IPS-15b (cell line): ENCODE measurements around the gene TSPAN4.
A peak's percentile ranks its signal among the peaks of the same experiment; 100 is the strongest.

Experiments
- H3K27me3 ChIP-seq: one replicate; pipeline ENCODE4 v1.6.1; 2013; ENCODE audit warnings: low read length; ENCODE audit not compliant: control insufficient read depth, insufficient read depth
- H3K36me3 ChIP-seq: one replicate; pipeline ENCODE4 v1.6.1; 2013; ENCODE audit warnings: low read length; ENCODE audit not compliant: control insufficient read depth, insufficient read depth
- H3K4me1 ChIP-seq: one replicate; pipeline ENCODE4 v1.6.1; 2013; ENCODE audit warnings: mild to moderate bottlenecking, low read length; ENCODE audit not compliant: control insufficient read depth, insufficient read depth
- H3K4me3 ChIP-seq: one replicate; pipeline ENCODE4 v1.5.1; 2013; ENCODE audit warnings: low read depth, low read length
- H3K9ac ChIP-seq: one replicate; pipeline ENCODE4 v1.6.1; 2013; ENCODE audit warnings: low read depth, mild to moderate bottlenecking, low read length
- H3K9me3 ChIP-seq: one replicate; pipeline ENCODE4 v1.6.1; 2013; ENCODE audit warnings: mild to moderate bottlenecking, low read length; ENCODE audit not compliant: control insufficient read depth, insufficient read depth

TSPAN4 gene

GRCh38 chr11:834371-835316, 8.0 kb upstream of the TSPAN4 start:
- peaks cover 18% of the 10 kb centered on the region for H3K27me3 ChIP-seq
- H3K36me3 ChIP-seq, result peaks cover 28% of the 10 kb centered on the region
- H3K4me3 ChIP-seq, result no peak overlapping the region
- H3K4me1 ChIP-seq, result peaks cover 7% of the 10 kb centered on the region
- no peaks in the 10 kb centered on the region for H3K9me3 ChIP-seq
- H3K9ac ChIP-seq, result no peak overlapping the region

- peaks cover 35% of the 10 kb centered on the region for H3K36me3 ChIP-seq
These were observed 6.4 kb upstream of the TSPAN4 start for GRCh38 chr11:836274-836673.

GRCh38 chr11:836700-837099, 6.0 kb upstream of the TSPAN4 start:
- no peak overlapping the region for H3K4me3 ChIP-seq
- H3K27me3 ChIP-seq, result peaks cover 6% of the 10 kb centered on the region
- no peak overlapping the region for H3K9ac ChIP-seq
- H3K4me1 ChIP-seq, result peaks cover 8% of the 10 kb centered on the region
- no peaks in the 10 kb centered on the region for H3K9me3 ChIP-seq
- peaks cover 35% of the 10 kb centered on the region for H3K36me3 ChIP-seq

More at GRCh38 chr11:836274-836673, 6.4 kb upstream of the TSPAN4 start:
- peaks cover 10% of the 10 kb centered on the region for H3K27me3 ChIP-seq
- peaks cover 7% of the 10 kb centered on the region for H3K4me1 ChIP-seq
- no peaks in the 10 kb centered on the region for H3K9me3 ChIP-seq
- no peak overlapping the region for H3K9ac ChIP-seq
- no peak overlapping the region for H3K4me3 ChIP-seq

- H3K4me3 ChIP-seq, result no peak overlapping the region
- no peaks in the 10 kb centered on the region for H3K9me3 ChIP-seq
- H3K4me1 ChIP-seq, result peaks cover 8% of the 10 kb centered on the region
- H3K36me3 ChIP-seq, result peaks cover 35% of the 10 kb centered on the region
- H3K27me3 ChIP-seq, result no peaks in the 10 kb centered on the region
- no peak overlapping the region for H3K9ac ChIP-seq
These were observed 5.3 kb upstream of the TSPAN4 start for GRCh38 chr11:837189-837989.

GRCh38 chr11:837990-838307, 4.7 kb upstream of the TSPAN4 start:
- no peaks in the 10 kb centered on the region for H3K27me3 ChIP-seq
- peaks cover 35% of the 10 kb centered on the region for H3K36me3 ChIP-seq
- peaks cover 8% of the 10 kb centered on the region for H3K4me1 ChIP-seq
- H3K9ac ChIP-seq, result no peak overlapping the region
- no peak overlapping the region for H3K4me3 ChIP-seq
- H3K9me3 ChIP-seq, result no peaks in the 10 kb centered on the region

GRCh38 chr11:838441-839279, 4.0 kb upstream of the TSPAN4 start:
- peaks cover 35% of the 10 kb centered on the region for H3K36me3 ChIP-seq

GRCh38 chr11:839280-839623, 3.4 kb upstream of the TSPAN4 start:
- Histone ChIP-seq H3K9me3 (no peaks in the 10 kb centered on the region), H3K4me3 (no peak overlapping the region), H3K36me3 (peaks cover 35% of the 10 kb centered on the region), H3K4me1 (peaks cover 8% of the 10 kb centered on the region), H3K9ac (no peak overlapping the region), H3K27me3 (no peaks in the 10 kb centered on the region)

More at GRCh38 chr11:838441-839279, 4.0 kb upstream of the TSPAN4 start:
- no peaks in the 10 kb centered on the region for H3K9me3 ChIP-seq
- H3K9ac ChIP-seq, result no peak overlapping the region
- no peaks in the 10 kb centered on the region for H3K27me3 ChIP-seq
- peaks cover 8% of the 10 kb centered on the region for H3K4me1 ChIP-seq
- no peak overlapping the region for H3K4me3 ChIP-seq

GRCh38 chr11:839875-840617, 2.6 kb upstream of the TSPAN4 start:
- Histone ChIP-seq H3K9me3 (no peaks in the 10 kb centered on the region), H3K4me1 (peaks cover 11% of the 10 kb centered on the region), H3K27me3 (no peaks in the 10 kb centered on the region), H3K36me3 (peaks cover 35% of the 10 kb centered on the region), H3K4me3 (no peak overlapping the region), H3K9ac (no peak overlapping the region)

GRCh38 chr11:841981-842369, 677 bp upstream of the TSPAN4 start:
- H3K9ac ChIP-seq, result peak overlapping the region; percentile 89
- no peaks in the 10 kb centered on the region for H3K9me3 ChIP-seq
- H3K4me3 ChIP-seq, result peak overlapping the region; percentile 78
- H3K27me3 ChIP-seq, result no peaks in the 10 kb centered on the region
- H3K36me3 ChIP-seq, result peaks cover 31% of the 10 kb centered on the region
- H3K4me1 ChIP-seq, result peaks cover 18% of the 10 kb centered on the region

- Histone ChIP-seq H3K27me3 (no peaks in the 10 kb centered on the region), H3K9me3 (no peaks in the 10 kb centered on the region), H3K9ac (peak overlapping the region; percentile 70), H3K4me3 (peak overlapping the region; percentile 78), H3K36me3 (peaks cover 20% of the 10 kb centered on the region), H3K4me1 (peaks cover 18% of the 10 kb centered on the region)
These were observed 558 bp downstream of the TSPAN4 start for GRCh38 chr11:843086-843734.
